SK-N-SH treated with all-trans-retinoic acid at 6 μM for 48 hours (cell line): Measurements from ENCODE around the gene CLEC16A.

ENCODE experiments used
- GLIS3 ChIP-seq: fragments of 250-450 bp; sonication (Bioruptor Pico); IDR thresholded peaks from 2 replicates; pipeline ENCODE4 v1.5.0; 2020; ENCODE audit warnings: mild to moderate bottlenecking, moderate library complexity
- ZFP3 ChIP-seq: fragments of 250-450 bp; sonication (Bioruptor Pico); IDR thresholded peaks from 2 replicates; pipeline ENCODE4 v1.5.0; 2020; ENCODE audit warnings: mild to moderate bottlenecking, moderate library complexity
- ZFP30 ChIP-seq: fragments of 450-650 bp; formaldehyde crosslinking; IDR thresholded peaks from 2 replicates; pipeline ENCODE4 v1.5.0; 2022; ENCODE audit warnings: mild to moderate bottlenecking, moderate library complexity
- TF ChIP-seq, protein P1 (sequence below): fragments of 250-450 bp; sonication (Bioruptor Pico); IDR thresholded peaks from 2 replicates; pipeline ENCODE4 v1.5.1; 2020; ENCODE audit warnings: low read depth, mild to moderate bottlenecking, moderate library complexity

DNA sequence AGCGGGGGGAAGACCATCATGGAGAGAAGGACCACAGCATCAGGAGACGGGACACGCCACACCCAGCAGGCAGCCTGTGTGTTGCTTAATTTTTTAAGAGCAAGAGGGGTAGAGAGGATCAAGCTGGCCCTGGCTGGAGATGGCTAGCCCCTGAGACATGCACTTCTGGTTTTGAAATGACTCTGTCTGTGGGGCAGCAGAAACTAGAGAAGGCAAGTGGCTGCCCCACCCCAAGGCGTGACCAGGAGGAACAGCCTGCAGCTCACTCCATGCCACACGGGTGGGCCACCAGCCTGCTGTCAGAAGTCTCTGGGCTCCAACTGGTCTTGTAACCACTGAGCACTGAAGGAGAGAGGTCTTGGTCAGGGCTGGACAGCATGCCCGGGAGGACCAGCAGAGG is 236.1 kb downstream of the CLEC16A start:
- no peak for TF ChIP-seq ZFP30 (CRISPR knock-in tag)
- TF ChIP-seq, protein P1, sequence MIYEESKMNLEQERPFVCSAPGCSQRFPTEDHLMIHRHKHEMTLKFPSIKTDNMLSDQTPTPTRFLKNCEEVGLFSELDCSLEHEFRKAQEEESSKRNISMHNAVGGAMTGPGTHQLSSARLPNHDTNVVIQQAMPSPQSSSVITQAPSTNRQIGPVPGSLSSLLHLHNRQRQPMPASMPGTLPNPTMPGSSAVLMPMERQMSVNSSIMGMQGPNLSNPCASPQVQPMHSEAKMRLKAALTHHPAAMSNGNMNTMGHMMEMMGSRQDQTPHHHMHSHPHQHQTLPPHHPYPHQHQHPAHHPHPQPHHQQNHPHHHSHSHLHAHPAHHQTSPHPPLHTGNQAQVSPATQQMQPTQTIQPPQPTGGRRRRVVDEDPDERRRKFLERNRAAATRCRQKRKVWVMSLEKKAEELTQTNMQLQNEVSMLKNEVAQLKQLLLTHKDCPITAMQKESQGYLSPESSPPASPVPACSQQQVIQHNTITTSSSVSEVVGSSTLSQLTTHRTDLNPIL (CRISPR knock-in tag) = no peak
- no peak for TF ChIP-seq ZFP3 (CRISPR knock-in tag)
- no peak for TF ChIP-seq GLIS3 (CRISPR knock-in tag)
